Colon (tissue), 2 donors: Measurements from ENCODE around the gene FRYL.

Experiments used
- FAIRE-seq: peaks from 2 replicates; lab custom pipeline; 2012; peaks lifted over from hg19 to GRCh38; lab: Jason Lieb, UNC
- donor health status: control.
- donor health status: control.

Gene FRYL

DNA sequence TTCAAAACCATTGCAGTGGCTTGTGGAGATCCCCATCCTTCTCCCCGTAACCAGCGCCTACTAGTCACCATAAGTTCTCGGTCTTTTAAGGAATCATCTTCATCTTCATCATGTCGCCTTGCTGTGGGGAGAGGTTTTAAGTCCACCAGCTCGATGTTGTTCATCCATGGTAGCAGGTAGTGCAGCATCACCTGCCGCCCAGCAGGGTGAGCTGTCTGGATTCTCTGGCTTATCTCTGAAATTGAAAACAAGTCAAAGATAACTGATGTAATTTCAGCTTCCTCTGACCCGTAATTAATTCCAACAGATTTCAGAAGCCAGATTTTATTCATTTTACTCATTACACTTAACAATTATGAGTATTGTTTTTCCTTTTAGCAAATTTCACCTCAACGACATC, 222.6 kb downstream of the FRYL start:
- no peak for FAIRE-seq

GRCh38 chr4:48556268-48556667, 223.8 kb downstream of the FRYL start:
- FAIRE-seq, result no peak

DNA sequence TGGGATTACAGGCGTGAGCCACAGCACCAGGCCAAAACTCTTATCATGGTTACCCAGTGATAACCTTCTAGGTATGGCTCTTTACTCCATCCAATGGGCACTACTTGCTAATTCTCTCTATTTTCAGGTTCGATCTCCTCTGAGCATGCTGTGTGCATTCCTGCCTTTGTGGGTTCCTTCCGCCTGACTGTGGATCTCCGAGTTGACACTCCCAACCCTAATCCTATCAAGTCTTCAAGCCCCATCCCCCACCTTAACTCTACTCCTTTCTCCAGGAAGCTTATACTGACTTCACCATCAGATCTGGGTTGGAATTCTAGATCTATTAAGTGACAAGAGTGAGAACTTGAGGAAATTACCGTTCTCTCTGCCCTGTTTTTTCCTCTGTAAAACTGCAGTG, 225.5 kb downstream of the FRYL start:
- FAIRE-seq, result no peak

DNA sequence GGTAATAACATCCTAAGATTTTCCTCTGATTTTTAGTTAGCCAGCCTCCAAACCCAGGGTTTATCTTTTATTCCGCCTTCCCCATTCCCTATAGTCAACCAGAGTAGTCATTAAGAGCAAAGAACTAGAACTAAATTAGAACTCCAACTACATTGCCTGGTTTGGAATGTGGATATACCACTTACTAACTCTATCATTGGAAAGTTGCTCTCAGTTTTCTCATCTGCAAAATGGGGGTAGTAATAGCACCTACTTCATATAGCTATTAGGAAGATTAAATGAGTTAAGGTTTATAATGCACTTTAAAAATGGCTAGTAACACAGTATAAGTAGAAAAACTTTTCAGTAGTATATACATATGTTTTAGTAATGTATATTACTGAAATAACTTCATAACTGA, 226.4 kb downstream of the FRYL start:
- FAIRE-seq, result no peak

GRCh38 chr4:48546336-48546735, 233.7 kb downstream of the FRYL start:
- FAIRE-seq, result no peak

GRCh38 chr4:48543796-48544195, 236.3 kb downstream of the FRYL start:
- FAIRE-seq, result no peak

GRCh38 chr4:48542888-48543287, 237.2 kb downstream of the FRYL start:
- no peak for FAIRE-seq

- FAIRE-seq, result no peak
These were observed 240.5 kb downstream of the FRYL start for GRCh38 chr4:48539597-48539996.

GRCh38 chr4:48538358-48538757, 241.7 kb downstream of the FRYL start:
- FAIRE-seq, result no peak

DNA sequence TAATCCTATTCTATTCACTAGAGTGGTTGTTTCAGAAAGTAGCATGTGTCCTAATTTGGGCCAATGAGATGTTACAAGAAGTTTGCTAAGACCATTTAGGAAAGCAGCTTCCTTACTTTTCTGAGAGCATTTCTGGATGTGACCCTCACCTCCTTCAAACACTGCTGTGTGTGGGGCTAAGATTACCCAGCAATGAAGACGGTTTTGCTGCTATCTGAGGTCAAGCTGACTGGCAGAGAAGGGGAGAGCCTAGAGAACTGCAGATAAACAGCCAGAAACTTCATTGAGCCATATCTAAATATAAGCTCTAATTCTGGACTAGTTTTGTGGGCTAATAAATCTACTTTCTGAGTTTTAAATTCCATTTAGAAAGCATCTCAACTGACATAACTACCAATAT, 253.7 kb downstream of the FRYL start:
- FAIRE-seq, result no peak

DNA sequence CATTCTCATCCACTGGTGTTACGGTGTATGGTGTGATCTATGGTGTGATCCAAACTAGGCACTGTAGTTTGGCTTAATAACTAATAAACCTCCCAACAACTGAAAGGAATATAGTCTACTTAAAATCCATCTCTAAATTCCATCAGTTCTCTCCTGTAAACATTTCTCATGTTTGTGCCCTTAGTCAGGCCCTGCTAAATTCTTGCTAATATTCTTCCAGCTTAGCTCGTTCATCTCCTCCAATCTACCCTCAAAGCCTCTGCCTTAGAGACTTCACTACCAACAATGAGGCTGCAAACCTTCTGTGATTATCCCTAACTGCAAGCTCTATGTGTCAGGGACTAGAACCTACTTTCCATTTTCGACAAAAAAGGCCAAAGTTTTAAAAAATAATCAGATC, 261.9 kb downstream of the FRYL start:
- FAIRE-seq, result no peak

DNA sequence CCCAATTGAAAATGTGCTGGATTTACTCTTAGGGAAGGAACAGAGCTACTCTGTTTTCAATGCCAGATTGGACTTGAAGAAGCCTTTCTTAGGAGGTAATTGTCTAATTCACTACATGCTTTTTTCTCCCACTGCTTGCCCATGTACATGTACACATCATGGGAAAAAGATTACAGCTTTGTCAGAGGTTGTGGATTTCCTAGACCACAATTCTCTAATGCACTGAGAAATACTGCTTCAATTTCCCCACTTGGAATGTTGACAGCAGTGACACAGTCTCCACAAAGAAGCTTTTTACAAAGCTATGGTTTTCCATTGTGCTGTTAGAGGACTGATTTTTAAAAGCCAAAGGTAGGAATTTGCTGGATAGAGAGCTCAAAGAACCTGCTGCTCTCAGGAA, 270.5 kb downstream of the FRYL start:
- FAIRE-seq, result no peak

DNA sequence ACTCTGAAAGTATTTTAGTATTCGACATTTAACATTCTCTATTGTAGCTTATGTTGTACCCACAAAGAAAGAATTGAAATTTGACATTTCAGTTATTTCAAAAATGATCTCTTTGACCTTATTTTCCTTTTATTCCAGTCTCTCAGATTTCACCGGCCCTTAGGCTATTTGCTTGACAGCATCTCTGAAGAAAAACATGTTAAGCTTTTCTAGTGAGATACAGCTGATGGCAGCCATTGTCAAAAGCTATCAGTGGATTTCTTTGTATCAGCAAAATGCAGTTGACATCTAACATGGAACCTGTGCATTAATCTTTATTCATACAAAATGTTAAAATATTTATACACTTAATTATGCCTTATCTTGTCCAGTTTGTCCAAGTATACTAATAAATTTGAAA, 273.4 kb downstream of the FRYL start:
- FAIRE-seq, result no peak

- FAIRE-seq, result no peak
These were observed 275.7 kb downstream of the FRYL start for GRCh38 chr4:48504352-48504751.

- FAIRE-seq, result no peak
These were observed 276.1 kb downstream of the FRYL start for GRCh38 chr4:48504026-48504330.

- no peak for FAIRE-seq
These were observed 276.6 kb downstream of the FRYL start for GRCh38 chr4:48503233-48504025.

DNA sequence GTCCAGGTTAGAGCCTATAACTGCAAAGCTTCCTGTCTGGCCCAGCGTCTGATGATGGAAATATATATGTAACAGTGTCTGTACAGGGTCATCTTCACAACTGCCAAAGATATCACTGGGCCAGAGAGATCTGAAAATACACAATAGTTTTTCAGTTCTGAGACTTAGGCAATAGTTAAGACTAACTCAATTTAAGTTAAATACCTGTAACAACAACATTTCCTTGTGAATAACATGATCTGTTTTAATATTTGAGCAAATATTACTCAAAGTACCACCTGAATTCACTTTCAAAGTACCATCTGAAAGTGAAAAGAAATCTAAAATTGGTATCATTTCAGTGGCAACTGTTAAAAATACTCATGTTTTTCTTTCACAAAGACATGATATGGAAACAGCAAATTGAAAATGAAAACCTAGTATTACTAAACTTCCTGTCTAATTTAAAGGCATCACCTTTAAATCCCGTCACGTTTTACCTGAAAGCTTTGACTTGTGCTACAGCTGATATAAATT, 280.5 kb downstream of the FRYL start:
- peak; percentile 28 for FAIRE-seq

DNA sequence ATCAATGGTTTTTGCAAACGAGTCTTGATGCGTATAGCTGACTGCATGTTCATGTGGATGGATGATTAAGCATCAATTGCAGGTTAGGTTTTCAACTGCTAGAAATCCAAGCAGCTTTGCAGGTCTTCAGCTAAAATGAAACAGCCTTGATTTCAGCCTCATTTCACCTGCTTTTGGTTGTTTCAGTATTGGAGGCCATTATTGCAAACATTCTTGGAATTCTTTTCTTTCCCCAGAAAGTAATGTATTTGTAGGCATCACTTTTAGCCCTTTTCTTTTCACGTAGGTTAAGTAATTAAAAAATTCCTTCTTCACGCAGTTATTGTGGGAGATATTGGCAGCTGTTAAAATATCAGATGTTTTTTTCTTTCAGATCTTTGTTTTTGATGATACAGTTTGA, 281.2 kb downstream of the FRYL start:
- no peak for FAIRE-seq

- FAIRE-seq, result no peak
These were observed 284.1 kb downstream of the FRYL start for GRCh38 chr4:48495941-48496340.

GRCh38 chr4:48493452-48494100, 286.5 kb downstream of the FRYL start:
- no peak for FAIRE-seq

GRCh38 chr4:48491514-48492176, 288.4 kb downstream of the FRYL start:
- no peak for FAIRE-seq

DNA sequence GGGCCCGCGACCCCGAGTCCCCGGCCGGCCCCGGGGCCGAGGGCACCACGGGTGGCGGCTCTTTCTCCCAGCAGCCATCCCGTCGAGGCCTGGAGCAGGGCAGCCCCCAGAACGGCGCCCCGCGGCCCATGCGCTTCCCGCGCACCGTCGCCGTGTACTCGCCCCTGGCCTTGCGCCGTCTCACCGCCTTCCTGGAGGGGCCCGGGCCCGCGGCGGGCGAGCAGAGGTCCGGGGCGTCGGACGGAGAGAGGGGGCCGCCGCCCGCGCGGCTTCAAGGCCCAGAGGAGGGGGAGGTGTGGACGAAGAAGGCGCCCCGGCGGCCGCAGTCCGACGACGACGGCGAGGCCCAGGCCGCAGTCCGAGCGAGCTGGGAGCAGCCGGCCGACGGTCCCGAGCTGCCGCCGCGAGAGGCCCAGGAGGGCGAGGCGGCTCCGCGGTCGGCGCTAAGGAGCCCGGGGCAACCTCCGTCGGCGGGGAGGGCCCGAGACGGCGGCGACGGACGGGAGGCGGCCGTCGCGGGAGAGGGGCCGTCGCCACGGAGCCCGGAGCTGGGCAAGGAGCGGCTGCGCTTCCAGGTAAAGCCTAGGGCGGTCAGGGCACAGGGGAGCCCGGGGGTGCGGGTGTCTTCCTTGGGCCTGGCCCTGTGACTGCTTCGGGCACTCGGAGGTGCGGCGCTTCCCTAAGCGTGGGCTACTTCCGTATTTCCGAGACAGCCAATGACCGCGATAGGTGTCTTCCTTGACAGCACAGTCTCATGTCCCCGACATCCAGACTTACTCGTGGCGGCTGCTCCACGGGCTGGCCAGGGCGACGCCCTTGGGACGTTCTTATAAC, 289.2 kb downstream of the FRYL start:
- FAIRE-seq, result no peak
